K562 (cell line): ENCODE measurements around the gene JAM2. TPM values are rescaled to one million over a fixed set of nuclear protein-coding genes. Genes with fewer than 3 reads are reported as not detected.

Source experiments
- CBFA2T3 ChIP-seq: fragments of 450-650 bp; IDR thresholded peaks from 2 replicates; pipeline ENCODE4 v1.6.1; 2017
- CEBPG ChIP-seq, 3 experiments: fragments of 200-800 bp in 1 of 3; sonication (Bioruptor generic) in 1 of 3; sonication (generic) in 1 of 3; formaldehyde crosslinking in 1 of 3; IDR thresholded peaks in 2 of 3; conservative IDR thresholded peaks in 1 of 3; 2 replicates each; pipeline versions ENCODE4 v1.6.1 to v1.8.0; 2016 to 2022; ENCODE audit warnings: missing compliant biosample characterization in 2 of 3, missing genetic modification characterization in 2 of 3, mild to moderate bottlenecking in 1 of 3, missing genetic modification reagents in 1 of 3
- CHD2 ChIP-seq: IDR thresholded peaks from 2 replicates; pipeline ENCODE4 v1.6.1; 2011; ENCODE audit warnings: low read depth, low read length
- CREM ChIP-seq: IDR thresholded peaks from 2 replicates; pipeline ENCODE4 v1.6.1; 2014; ENCODE audit warnings: antibody characterized with exemption, low read depth
- FOXK1 ChIP-seq: sonication (generic); formaldehyde crosslinking; IDR thresholded peaks from 2 replicates; pipeline ENCODE4 v1.8.0; 2022; ENCODE audit warnings: missing genetic modification reagents, mild to moderate bottlenecking, borderline replicate concordance
- KAT7 ChIP-seq: sonication (generic); formaldehyde crosslinking; IDR thresholded peaks from 2 replicates; pipeline ENCODE4 v1.8.0; 2022; ENCODE audit warnings: missing genetic modification reagents, mild to moderate bottlenecking, borderline replicate concordance
- LARP7 ChIP-seq: fragments of 450-650 bp; IDR thresholded peaks from 2 replicates; pipeline ENCODE4 v1.6.1; 2016
- RBM39 ChIP-seq: fragments of 200-400 bp; formaldehyde crosslinking; optimal IDR thresholded peaks from 2 replicates; pipeline ENCODE3; 2018; ENCODE audit warnings: low read depth, low read length
- RNF2 ChIP-seq: sonication (generic); IDR thresholded peaks from 2 replicates; pipeline ENCODE4 v1.6.1; 2016
- SAFB ChIP-seq: fragments of 200-400 bp; formaldehyde crosslinking; IDR thresholded peaks from 2 replicates; pipeline ENCODE4 v1.6.1; 2017; ENCODE audit warnings: low read depth, low read length, borderline replicate concordance
- SOX6 ChIP-seq: fragments of 450-650 bp; IDR thresholded peaks from 2 replicates; pipeline ENCODE4 v1.6.1; 2014; ENCODE audit warnings: mild to moderate bottlenecking
- TAF1 ChIP-seq: IDR thresholded peaks from 2 replicates; pipeline ENCODE4 v1.6.1; 2011; ENCODE audit warnings: mild to moderate bottlenecking, low read length, moderate library complexity; ENCODE audit not compliant: insufficient read depth, control insufficient read depth, severe bottlenecking; ENCODE audit errors: extremely low read depth
- ZNF830 ChIP-seq: fragments of 250-450 bp; sonication (Bioruptor Pico); IDR thresholded peaks from 2 replicates; pipeline ENCODE4 v1.5.0; 2021; ENCODE audit warnings: mild to moderate bottlenecking
- polyA plus RNA-seq, 8 experiments: library from polyadenylated mRNA; depleted of rRNA in 4 of 8; stranded (reverse) in 5 of 8; unstranded in 3 of 8; fragments of >200 nt; fragmentation: Nextera tagmentation in 2 of 8; fragmentation: Illumina TruSeq in 1 of 8; extraction: Ambion mirVana in 2 of 8; extraction: Trizol in 1 of 8; gene quantifications; 2 replicates each; pipeline versions ENCODE4 v1.2.1 to v1.2.3, GENCODE V29; 2011 to 2014; ENCODE audit warnings: inconsistent platforms in 1 of 8, missing spikeins in 1 of 8
- total RNA-seq, 7 experiments: library from RNA; depleted of rRNA in 6 of 7; stranded (reverse); fragments of >200 nt in 6 of 7; fragmentation: Illumina TruSeq in 2 of 7; extraction: Trizol in 2 of 7; gene quantifications; 2 replicates each; pipeline versions ENCODE4 v1.2.1 to v1.2.3, GENCODE V29; 2011 to 2021; ENCODE audit warnings: low replicate concordance in 1 of 7
- TF ChIP-seq, protein P1 (sequence below), 3 experiments: fragments of 200-800 bp in 1 of 3; fragments of 250-450 bp in 1 of 3; fragments of 450-650 bp in 1 of 3; sonication (Bioruptor Pico) in 1 of 3; sonication (Bioruptor generic) in 1 of 3; formaldehyde crosslinking in 1 of 3; IDR thresholded peaks; 2 replicates each; pipeline versions ENCODE4 v1.6.1 to v1.8.0; 2016 to 2022; ENCODE audit warnings: mild to moderate bottlenecking in 2 of 3, missing genetic modification characterization in 2 of 3, missing compliant biosample characterization in 1 of 3, moderate library complexity in 1 of 3
- TF ChIP-seq, protein P2 (sequence below): sonication (generic); formaldehyde crosslinking; IDR thresholded peaks from 2 replicates; pipeline ENCODE4 v1.8.1; 2022; ENCODE audit warnings: missing genetic modification reagents
- TF ChIP-seq, protein P3 (sequence below): sonication (generic); formaldehyde crosslinking; IDR thresholded peaks from 2 replicates; pipeline ENCODE4 v1.4.0; 2020; ENCODE audit warnings: mild to moderate bottlenecking, missing genetic modification reagents
- TF ChIP-seq, protein P4 (sequence below): fragments of 200-800 bp; sonication (Bioruptor generic); IDR thresholded peaks from 2 replicates; pipeline ENCODE4 v1.6.1; 2017; ENCODE audit warnings: missing genetic modification characterization, missing compliant biosample characterization

Gene JAM2
- total and polyA plus RNA-seq, 9 of the 15 experiments (the other 6 are each of a cell fraction or from before 2014, with no cell fraction given) = 0.03 to 0.08 (median 0.07) TPM; not detected in 6

DNA sequence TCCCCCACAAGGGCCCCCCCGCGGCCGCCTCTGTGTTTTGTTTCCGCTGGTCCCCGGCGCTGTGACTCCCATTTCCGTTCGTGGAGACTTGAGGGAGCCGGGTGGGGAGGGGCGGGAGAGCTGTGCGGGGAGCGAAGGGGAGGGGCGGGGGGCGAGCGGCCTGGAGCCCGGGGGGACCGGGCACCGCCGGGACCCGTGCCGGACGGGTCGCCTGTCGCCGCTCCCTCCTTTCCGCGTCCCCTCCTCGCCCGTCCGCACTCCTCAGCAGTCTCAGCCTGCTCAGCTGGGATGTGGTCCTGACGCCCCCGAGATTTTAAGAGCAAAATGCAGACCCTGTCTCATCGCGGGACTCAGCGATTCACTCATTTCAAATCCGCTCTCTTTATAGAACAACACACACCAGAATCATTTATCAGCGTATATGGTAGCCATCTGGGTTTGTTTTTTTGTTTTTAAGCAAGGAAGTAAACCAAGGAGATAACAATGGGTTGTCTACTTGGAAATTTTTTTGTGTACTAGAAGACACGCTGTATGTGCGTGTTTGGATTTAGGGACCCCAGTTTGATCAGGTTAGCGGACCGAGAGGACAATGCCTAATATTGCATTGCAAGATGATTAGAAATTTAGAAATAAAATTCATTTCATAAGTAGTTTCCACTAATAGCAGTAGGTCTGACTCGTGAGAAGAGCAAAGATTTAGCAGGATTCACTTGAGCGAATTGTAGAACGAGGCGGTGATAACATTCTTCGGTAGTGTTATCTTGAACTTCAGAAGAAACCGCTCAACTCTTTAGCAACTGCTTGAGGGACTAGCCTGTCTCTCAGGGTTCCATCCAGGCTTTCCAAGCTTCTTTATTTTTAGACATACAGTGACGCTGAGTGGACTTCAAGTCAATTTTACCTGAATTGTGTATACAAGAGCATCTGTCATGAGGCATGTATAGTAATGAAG is 96.9 kb downstream of the JAM2 start (continued):
- TF ChIP-seq, protein P1, sequence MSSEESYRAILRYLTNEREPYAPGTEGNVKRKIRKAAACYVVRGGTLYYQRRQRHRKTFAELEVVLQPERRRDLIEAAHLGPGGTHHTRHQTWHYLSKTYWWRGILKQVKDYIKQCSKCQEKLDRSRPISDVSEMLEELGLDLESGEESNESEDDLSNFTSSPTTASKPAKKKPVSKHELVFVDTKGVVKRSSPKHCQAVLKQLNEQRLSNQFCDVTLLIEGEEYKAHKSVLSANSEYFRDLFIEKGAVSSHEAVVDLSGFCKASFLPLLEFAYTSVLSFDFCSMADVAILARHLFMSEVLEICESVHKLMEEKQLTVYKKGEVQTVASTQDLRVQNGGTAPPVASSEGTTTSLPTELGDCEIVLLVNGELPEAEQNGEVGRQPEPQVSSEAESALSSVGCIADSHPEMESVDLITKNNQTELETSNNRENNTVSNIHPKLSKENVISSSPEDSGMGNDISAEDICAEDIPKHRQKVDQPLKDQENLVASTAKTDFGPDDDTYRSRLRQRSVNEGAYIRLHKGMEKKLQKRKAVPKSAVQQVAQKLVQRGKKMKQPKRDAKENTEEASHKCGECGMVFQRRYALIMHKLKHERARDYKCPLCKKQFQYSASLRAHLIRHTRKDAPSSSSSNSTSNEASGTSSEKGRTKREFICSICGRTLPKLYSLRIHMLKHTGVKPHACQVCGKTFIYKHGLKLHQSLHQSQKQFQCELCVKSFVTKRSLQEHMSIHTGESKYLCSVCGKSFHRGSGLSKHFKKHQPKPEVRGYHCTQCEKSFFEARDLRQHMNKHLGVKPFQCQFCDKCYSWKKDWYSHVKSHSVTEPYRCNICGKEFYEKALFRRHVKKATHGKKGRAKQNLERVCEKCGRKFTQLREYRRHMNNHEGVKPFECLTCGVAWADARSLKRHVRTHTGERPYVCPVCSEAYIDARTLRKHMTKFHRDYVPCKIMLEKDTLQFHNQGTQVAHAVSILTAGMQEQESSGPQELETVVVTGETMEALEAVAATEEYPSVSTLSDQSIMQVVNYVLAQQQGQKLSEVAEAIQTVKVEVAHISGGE (CRISPR knock-in tag; IDR thresholded peaks at IDR 0.05) = peak in 1 of 3 experiments; percentile 76; a peak in 2 of 6 replicates
- TF ChIP-seq CBFA2T3 (peak; percentile 65), RBM39 (no peak), TAF1 (peak; percentile 70), SAFB (0 out of 2 replicates have a peak, but pooled peaks have one; percentile 34), RNF2 (peak; percentile 10; the same call in 1 of the 2 replicates), CHD2 (0 out of 2 replicates have a peak, but pooled peaks have one; percentile 15), FOXK1 (CRISPR knock-in tag) (no peak), CREM (peak; percentile 27; the same call in 1 of the 2 replicates), KAT7 (CRISPR knock-in tag) (0 out of 2 replicates have a peak, but pooled peaks have one; percentile 19), ZNF830 (peak; percentile 56; the same call in 1 of the 2 replicates), LARP7 (no peak), CEBPG (CRISPR knock-in tag; IDR thresholded peaks at IDR 0.05) (no peak), CEBPG (tag; conservative IDR thresholded peaks at IDR 0.05 in 1 of 2, IDR thresholded peaks at IDR 0.05 in 1 of 2) (0 out of 4 replicates have a peak, but pooled peaks of 1 of the 2 experiments have one; percentile 26), SOX6 (peak; percentile 62; the same call in 1 of the 2 replicates)
- TF ChIP-seq, protein P2, sequence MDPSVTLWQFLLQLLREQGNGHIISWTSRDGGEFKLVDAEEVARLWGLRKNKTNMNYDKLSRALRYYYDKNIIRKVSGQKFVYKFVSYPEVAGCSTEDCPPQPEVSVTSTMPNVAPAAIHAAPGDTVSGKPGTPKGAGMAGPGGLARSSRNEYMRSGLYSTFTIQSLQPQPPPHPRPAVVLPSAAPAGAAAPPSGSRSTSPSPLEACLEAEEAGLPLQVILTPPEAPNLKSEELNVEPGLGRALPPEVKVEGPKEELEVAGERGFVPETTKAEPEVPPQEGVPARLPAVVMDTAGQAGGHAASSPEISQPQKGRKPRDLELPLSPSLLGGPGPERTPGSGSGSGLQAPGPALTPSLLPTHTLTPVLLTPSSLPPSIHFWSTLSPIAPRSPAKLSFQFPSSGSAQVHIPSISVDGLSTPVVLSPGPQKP (CRISPR knock-in tag) = no peak
- TF ChIP-seq, protein P3, sequence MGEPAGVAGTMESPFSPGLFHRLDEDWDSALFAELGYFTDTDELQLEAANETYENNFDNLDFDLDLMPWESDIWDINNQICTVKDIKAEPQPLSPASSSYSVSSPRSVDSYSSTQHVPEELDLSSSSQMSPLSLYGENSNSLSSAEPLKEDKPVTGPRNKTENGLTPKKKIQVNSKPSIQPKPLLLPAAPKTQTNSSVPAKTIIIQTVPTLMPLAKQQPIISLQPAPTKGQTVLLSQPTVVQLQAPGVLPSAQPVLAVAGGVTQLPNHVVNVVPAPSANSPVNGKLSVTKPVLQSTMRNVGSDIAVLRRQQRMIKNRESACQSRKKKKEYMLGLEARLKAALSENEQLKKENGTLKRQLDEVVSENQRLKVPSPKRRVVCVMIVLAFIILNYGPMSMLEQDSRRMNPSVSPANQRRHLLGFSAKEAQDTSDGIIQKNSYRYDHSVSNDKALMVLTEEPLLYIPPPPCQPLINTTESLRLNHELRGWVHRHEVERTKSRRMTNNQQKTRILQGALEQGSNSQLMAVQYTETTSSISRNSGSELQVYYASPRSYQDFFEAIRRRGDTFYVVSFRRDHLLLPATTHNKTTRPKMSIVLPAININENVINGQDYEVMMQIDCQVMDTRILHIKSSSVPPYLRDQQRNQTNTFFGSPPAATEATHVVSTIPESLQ (CRISPR knock-in tag) = no peak
- TF ChIP-seq, protein P4, sequence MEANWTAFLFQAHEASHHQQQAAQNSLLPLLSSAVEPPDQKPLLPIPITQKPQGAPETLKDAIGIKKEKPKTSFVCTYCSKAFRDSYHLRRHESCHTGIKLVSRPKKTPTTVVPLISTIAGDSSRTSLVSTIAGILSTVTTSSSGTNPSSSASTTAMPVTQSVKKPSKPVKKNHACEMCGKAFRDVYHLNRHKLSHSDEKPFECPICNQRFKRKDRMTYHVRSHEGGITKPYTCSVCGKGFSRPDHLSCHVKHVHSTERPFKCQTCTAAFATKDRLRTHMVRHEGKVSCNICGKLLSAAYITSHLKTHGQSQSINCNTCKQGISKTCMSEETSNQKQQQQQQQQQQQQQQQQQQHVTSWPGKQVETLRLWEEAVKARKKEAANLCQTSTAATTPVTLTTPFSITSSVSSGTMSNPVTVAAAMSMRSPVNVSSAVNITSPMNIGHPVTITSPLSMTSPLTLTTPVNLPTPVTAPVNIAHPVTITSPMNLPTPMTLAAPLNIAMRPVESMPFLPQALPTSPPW (CRISPR knock-in tag) = peak; percentile 100
